HepG2 (cell line): ENCODE measurements around the gene POLR3H.

Source experiments
- CREB1 ChIP-seq, 2 experiments: fragments of 450-650 bp in 1 of 2; IDR thresholded peaks; 2 replicates each; pipeline ENCODE4 v1.6.1; 2016 to 2017; ENCODE audit warnings: control low read depth in 1 of 2, mild to moderate bottlenecking in 1 of 2, missing compliant biosample characterization in 1 of 2, missing genetic modification characterization in 1 of 2
- CTCF ChIP-seq: sonication (generic); formaldehyde crosslinking; IDR thresholded peaks from 2 replicates; pipeline ENCODE4 v1.5.0; 2020; ENCODE audit warnings: mild to moderate bottlenecking, missing genetic modification reagents, moderate library complexity
- MBNL3 ChIP-seq: fragments of 250-450 bp; sonication (Bioruptor Pico); conservative IDR thresholded peaks from 2 replicates; pipeline ENCODE4 v1.8.0; 2022; ENCODE audit warnings: mild to moderate bottlenecking, inconsistent platforms
- MTF1 ChIP-seq: sonication (generic); formaldehyde crosslinking; IDR thresholded peaks from 2 replicates; pipeline ENCODE4 v1.5.0; 2020; ENCODE audit warnings: missing genetic modification reagents
- PTBP1 ChIP-seq: fragments of 200-400 bp; formaldehyde crosslinking; IDR thresholded peaks from 2 replicates; pipeline ENCODE4 v1.6.1; 2018; ENCODE audit warnings: low read length, low read depth; ENCODE audit not compliant: poor library complexity, severe bottlenecking
- SALL1 ChIP-seq: sonication (generic); formaldehyde crosslinking; IDR thresholded peaks from 2 replicates; pipeline ENCODE4 v1.8.0; 2022; ENCODE audit warnings: mild to moderate bottlenecking, missing genetic modification reagents
- SP1 ChIP-seq, 2 experiments: fragments of 450-650 bp in 1 of 2; sonication (generic) in 1 of 2; formaldehyde crosslinking in 1 of 2; IDR thresholded peaks; 2 replicates each; pipeline versions ENCODE4 v1.4.0 to v1.6.1; 2016 to 2020; ENCODE audit warnings: missing genetic modification reagents in 1 of 2
- XRCC5 ChIP-seq: fragments of 200-400 bp; formaldehyde crosslinking; optimal IDR thresholded peaks from 2 replicates; pipeline ENCODE3; 2017; ENCODE audit warnings: mild to moderate bottlenecking, low read length
- ZKSCAN8 ChIP-seq: IDR thresholded peaks from 2 replicates; pipeline ENCODE4 v1.6.1; 2016; ENCODE audit warnings: borderline replicate concordance, missing genetic modification reagents, missing compliant biosample characterization
- ZNF10 ChIP-seq: sonication (generic); formaldehyde crosslinking; IDR thresholded peaks from 2 replicates; pipeline ENCODE4 v1.4.0; 2020; ENCODE audit warnings: mild to moderate bottlenecking, low read depth, missing genetic modification reagents, borderline replicate concordance
- ZNF138 ChIP-seq: sonication (generic); formaldehyde crosslinking; IDR thresholded peaks from 2 replicates; pipeline ENCODE4 v1.5.0; 2020; ENCODE audit warnings: mild to moderate bottlenecking, low read depth, missing genetic modification reagents
- ZNF350 ChIP-seq: sonication (generic); formaldehyde crosslinking; IDR thresholded peaks from 2 replicates; pipeline ENCODE4 v1.4.0; 2020; ENCODE audit warnings: mild to moderate bottlenecking, low read depth, missing genetic modification reagents, borderline replicate concordance
- ZNF766 ChIP-seq: sonication (generic); formaldehyde crosslinking; IDR thresholded peaks from 2 replicates; pipeline ENCODE4 v1.5.0; 2020; ENCODE audit warnings: missing genetic modification reagents, borderline replicate concordance
- TF ChIP-seq, protein P1 (sequence below): sonication (generic); formaldehyde crosslinking; IDR thresholded peaks from 2 replicates; pipeline ENCODE4 v1.9.0; 2021; ENCODE audit warnings: missing genetic modification reagents, mild to moderate bottlenecking, borderline replicate concordance

- TF ChIP-seq ZNF766 (CRISPR knock-in tag), result no peak
- no peak for TF ChIP-seq ZNF350 (CRISPR knock-in tag)
- TF ChIP-seq CREB1 (IDR thresholded peaks at IDR 0.05), result no peak
- TF ChIP-seq CREB1 (CRISPR knock-in tag; IDR thresholded peaks at IDR 0.05), result no peak
- no peak for TF ChIP-seq MTF1 (CRISPR knock-in tag)
- TF ChIP-seq CTCF (CRISPR knock-in tag), result no peak
- TF ChIP-seq ZNF10 (CRISPR knock-in tag), result no peak
- TF ChIP-seq SALL1, result no peak
- TF ChIP-seq ZNF138 (CRISPR knock-in tag), result no peak
- no peak for TF ChIP-seq MBNL3 (CRISPR knock-in tag)
- TF ChIP-seq XRCC5, result no peak
- TF ChIP-seq PTBP1, result no peak
- TF ChIP-seq, protein P1, sequence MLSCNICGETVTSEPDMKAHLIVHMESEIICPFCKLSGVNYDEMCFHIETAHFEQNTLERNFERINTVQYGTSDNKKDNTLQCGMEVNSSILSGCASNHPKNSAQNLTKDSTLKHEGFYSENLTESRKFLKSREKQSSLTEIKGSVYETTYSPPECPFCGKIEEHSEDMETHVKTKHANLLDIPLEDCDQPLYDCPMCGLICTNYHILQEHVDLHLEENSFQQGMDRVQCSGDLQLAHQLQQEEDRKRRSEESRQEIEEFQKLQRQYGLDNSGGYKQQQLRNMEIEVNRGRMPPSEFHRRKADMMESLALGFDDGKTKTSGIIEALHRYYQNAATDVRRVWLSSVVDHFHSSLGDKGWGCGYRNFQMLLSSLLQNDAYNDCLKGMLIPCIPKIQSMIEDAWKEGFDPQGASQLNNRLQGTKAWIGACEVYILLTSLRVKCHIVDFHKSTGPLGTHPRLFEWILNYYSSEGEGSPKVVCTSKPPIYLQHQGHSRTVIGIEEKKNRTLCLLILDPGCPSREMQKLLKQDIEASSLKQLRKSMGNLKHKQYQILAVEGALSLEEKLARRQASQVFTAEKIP (CRISPR knock-in tag), result no peak
- TF ChIP-seq ZKSCAN8 (CRISPR knock-in tag), result no peak
- TF ChIP-seq SP1 (IDR thresholded peaks at IDR 0.05), result no peak
- no peak for TF ChIP-seq SP1 (CRISPR knock-in tag; IDR thresholded peaks at IDR 0.05)
Measured at GRCh38 chr22:41498303-41498835, 45.9 kb downstream of the POLR3H start.
